HAP-1 (cell line): ENCODE data around the gene TBX10.

ENCODE experiments used
- DNase-seq, 2 experiments: peaks; one replicate each; pipeline ENCODE4 v3.0.0-alpha.2; 2016 to 2020; ENCODE audit warnings: low spot score in 2 of 2
- H3K27me3 ChIP-seq: fragments of 250-450 bp; sonication (Bioruptor Pico); 2 replicates; pipeline ENCODE4 v1.5.1; 2020; ENCODE audit warnings: low read depth, mild to moderate bottlenecking, moderate library complexity
- H3K36me3 ChIP-seq: fragments of 250-450 bp; sonication (Bioruptor Pico); replicated peaks from 2 replicates; pipeline ENCODE4 v1.5.1; 2020; ENCODE audit warnings: mild to moderate bottlenecking
- H3K4me1 ChIP-seq: fragments of 250-450 bp; sonication (Bioruptor Pico); 2 replicates; pipeline ENCODE4 v1.5.1; 2020; ENCODE audit warnings: mild to moderate bottlenecking
- H3K4me3 ChIP-seq: fragments of 250-450 bp; sonication (Bioruptor Pico); 2 replicates; pipeline ENCODE4 v1.5.1; 2020; ENCODE audit warnings: mild to moderate bottlenecking, moderate library complexity
- H3K9me3 ChIP-seq: fragments of 250-450 bp; sonication (Bioruptor Pico); 2 replicates; pipeline ENCODE4 v1.5.1; 2020; ENCODE audit warnings: mild to moderate bottlenecking, moderate library complexity
- in situ Hi-C: fragments of 300-500 bp; cut with MboI; formaldehyde crosslinking; loops from 3 replicates; pipeline ENCODE4 v1.14.3; 2020; ENCODE audit warnings: low sequenced_read_pairs, inconsistent platforms, mixed read lengths

The TBX10 gene

DNA sequence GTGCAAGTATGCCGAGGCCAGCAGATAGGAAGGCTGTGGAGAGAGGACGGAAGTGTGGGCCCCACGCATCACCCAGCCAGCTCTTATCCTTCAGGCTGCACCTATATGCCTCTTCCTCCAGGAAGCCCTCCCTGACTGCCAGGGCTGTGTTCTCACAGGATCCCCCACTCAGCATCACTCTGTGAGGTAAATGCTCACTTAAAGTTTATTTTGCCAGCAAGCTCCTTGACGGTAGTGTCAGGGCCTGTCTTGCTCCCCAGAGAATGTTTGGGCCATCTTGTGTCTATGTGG is 4.4 kb downstream of the TBX10 start:
- H3K4me1 ChIP-seq, result peaks cover 5% of the 10 kb centered on the region
- in situ Hi-C loops, result loop anchor here (10.0 kb wide), 1 partner anchor 160 kb away; no protein-coding TSS in a partner anchor

DNA sequence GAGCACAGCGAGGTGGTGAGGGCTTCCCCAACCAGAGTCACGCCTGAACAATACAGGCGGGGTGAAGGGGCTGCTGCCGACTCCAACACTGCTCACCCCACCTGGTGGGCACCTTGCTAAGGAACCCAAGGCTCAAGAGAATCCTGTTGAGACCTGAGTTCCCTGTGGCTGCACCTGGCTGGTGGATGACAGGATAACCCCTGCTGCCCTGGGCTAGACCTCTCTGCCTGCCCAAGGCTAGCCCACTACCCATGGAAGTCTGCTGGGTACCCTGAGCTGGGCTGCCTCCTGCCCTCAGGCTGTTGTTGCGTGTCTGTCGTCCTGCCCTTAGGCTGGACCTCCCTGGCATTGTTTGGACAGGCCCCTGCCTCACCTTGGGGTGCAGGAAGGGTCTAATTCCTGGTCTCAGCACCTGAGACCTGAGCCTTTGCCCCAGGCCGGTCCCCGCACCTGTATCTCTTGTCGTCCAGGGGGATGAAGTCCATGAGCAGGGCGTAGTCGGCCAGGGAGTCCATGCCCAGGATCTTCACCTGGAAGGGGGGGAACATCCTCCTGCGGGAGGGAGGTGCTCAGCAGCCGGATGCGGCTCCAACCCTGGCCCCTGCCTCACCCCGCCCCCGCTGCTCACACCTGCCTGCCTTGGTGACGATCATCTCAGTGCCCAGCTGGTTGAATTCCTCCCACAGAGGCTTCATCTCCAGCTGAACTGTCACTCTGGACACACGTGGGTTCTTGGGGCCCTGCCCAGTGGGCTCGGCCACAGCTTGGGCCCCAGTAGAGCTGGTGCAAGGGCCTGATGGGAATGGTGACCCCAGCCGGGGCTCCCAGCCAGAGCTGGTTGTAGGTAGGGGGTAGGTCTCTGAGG is 5.0 kb downstream of the TBX10 start:
- in situ Hi-C loops, result loop anchor here (10.0 kb wide), 1 partner anchor 160 kb away; no protein-coding TSS in a partner anchor
- Histone ChIP-seq H3K27me3 (no peaks in the 10 kb centered on the region), H3K4me1 (peaks cover 5% of the 10 kb centered on the region), H3K9me3 (no peaks in the 10 kb centered on the region), H3K36me3 (no peaks in the 10 kb centered on the region), H3K4me3 (no peak overlapping the region)
- no peak for DNase-seq

More for the DNA sequence above, 4.4 kb downstream of the TBX10 start:
- 0 out of 2 replicates have a peak, but pooled peaks cover under 1% of the 10 kb centered on the region for H3K27me3 ChIP-seq
- H3K4me3 ChIP-seq, result no peak overlapping the region
- no peaks in the 10 kb centered on the region for H3K36me3 ChIP-seq
- no peaks in the 10 kb centered on the region for H3K9me3 ChIP-seq
- no peak for DNase-seq

DNA sequence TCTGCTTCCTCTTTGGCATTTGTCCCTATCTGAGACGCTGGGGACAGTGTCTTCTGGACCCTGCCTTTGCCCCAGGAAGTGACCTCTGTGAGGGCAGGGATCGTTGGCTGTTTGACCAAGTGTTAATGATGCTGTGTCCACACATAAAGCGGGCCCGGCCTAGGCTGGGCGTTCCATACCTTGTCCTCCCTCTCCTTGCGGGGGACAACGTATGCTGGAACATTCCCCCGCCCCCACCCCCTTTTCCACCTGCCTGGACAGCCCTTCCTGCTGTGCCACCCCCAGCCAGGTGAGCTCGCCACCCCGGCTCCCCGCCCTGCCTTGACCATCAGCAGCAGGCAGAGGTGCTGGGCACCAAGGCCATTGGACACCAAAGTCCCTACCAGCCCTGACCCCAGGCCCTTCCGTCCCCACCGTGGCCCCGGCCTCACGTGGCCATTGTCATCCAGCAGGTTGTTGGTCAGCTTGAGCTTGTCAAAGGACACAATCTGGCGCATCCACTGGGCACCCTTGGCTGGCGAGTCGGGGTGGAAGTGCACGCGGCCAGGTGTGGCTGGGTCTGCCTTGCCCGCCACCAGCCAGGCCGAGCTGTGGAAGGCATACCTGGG is 5.7 kb downstream of the TBX10 start:
- Histone ChIP-seq H3K9me3 (no peaks in the 10 kb centered on the region), H3K36me3 (no peaks in the 10 kb centered on the region), H3K27me3 (no peaks in the 10 kb centered on the region), H3K4me3 (no peak overlapping the region), H3K4me1 (peaks cover 12% of the 10 kb centered on the region)
- DNase-seq, result no peak
- in situ Hi-C loops, result loop anchor here (10.0 kb wide), 1 partner anchor 161 kb away; no protein-coding TSS in a partner anchor

DNA sequence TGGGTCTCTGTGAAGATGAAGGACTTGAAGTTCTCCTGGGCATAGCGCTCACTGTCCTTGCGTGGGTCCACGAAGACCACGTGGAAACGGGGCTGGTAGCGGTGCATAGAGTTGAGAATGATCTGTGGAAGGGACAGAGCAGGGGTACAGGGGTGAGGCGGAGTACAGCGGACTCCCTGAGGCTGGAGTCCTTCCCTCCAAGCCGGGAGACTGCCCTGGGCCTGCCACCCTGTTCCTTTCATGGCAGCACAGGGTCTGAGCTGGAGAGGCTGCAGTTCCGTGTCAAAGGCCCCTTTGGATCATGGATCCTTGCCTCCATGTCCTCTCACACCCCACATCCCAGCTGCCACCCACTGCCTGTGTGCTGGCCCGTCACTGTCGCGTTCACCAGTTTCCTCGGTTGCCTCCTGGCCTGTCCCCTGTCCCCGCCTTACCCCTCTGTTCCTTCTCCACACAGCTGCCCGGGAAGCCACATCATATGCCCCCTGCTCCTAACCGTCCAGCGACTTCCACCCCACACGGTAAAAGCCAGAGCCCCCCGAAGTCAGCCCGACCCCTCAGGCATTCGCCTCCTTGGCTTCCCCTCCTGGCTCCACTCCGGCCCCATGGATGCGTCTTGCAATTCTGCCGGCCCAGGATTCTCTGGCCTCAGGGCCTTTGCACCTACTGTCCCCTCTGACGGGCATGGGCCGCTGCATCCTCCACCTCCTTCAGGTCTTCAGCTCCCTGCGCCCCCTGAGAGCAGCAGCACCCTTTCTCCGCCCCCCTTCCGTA is 6.4 kb downstream of the TBX10 start:
- Histone ChIP-seq H3K36me3 (no peaks in the 10 kb centered on the region), H3K4me3 (no peak overlapping the region), H3K27me3 (no peaks in the 10 kb centered on the region), H3K4me1 (peaks cover 14% of the 10 kb centered on the region), H3K9me3 (no peaks in the 10 kb centered on the region)
- in situ Hi-C loops, result loop anchor here (10.0 kb wide), 1 partner anchor 162 kb away; no protein-coding TSS in a partner anchor
- no peak for DNase-seq

DNA sequence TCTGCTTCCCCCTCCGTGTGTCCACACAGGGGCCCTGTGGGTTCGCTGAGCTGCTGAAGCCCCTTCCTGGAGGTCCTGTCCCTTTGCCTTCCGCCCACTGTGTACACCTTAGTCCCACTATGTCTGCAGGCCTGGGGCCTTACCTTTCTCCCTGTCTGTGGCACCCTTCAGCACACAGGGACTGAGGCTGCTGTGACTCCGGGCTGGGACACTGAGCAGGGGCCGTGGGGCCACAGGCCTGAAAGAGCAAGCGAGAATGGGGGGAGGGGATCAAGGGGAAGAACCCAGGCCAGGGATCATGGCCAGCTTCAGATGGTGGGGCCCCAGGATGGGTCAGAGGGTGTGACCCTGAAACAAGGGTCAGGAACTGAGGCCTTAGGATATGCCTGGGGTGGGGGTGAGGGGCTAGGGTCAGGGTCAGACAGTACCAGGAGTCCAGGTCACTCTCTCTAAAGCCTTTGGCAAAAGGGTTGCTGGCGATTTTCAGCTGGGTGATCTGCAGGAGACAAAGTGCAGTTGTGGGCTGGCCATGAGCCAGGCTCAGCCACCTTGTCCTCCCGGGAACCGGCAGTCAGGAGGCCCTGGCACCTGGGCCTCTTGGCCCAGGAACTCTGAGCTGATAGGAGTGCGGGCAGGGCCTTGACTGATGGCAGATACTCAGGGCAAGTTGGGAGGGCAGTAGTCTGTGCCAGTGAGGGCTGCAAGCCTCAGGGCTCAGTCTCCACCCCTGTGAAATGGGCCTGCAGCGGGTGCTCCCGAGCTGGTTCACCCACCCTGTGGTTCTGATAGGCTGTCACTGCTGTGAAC is 7.2 kb downstream of the TBX10 start:
- peaks cover 14% of the 10 kb centered on the region for H3K4me1 ChIP-seq
- no peak overlapping the region for H3K4me3 ChIP-seq
- no peak for DNase-seq
- H3K36me3 ChIP-seq, result 0 out of 2 replicates have a peak, but pooled peaks cover 5% of the 10 kb centered on the region
- H3K9me3 ChIP-seq, result no peaks in the 10 kb centered on the region
- no peaks in the 10 kb centered on the region for H3K27me3 ChIP-seq
- in situ Hi-C loops, result loop anchor here (10.0 kb wide), 1 partner anchor 162 kb away; no protein-coding TSS in a partner anchor

DNA sequence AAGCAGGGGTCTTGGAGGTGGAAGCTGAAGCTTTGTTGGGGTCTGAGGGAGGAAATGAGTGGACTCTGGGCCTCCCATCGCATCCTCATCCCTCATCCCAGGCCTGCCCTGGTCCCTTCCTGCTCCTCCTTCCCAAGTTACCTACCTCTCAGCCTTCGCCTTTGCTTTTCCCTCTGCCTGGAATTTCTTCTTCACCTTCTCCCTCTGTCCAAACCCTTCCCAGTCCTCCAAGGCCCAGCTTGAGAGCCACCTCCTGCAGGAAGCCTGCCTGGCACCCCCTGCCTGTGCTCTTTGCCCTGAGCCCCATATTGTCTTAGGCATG is 7.7 kb downstream of the TBX10 start:
- H3K36me3 ChIP-seq, result 0 out of 2 replicates have a peak, but pooled peaks cover 5% of the 10 kb centered on the region
- H3K4me3 ChIP-seq, result no peak overlapping the region
- in situ Hi-C loops, result loop anchor here (10.0 kb wide), 1 partner anchor 163 kb away; no protein-coding TSS in a partner anchor
- no peaks in the 10 kb centered on the region for H3K27me3 ChIP-seq
- no peaks in the 10 kb centered on the region for H3K9me3 ChIP-seq
- DNase-seq, result no peak
- H3K4me1 ChIP-seq, result peaks cover 14% of the 10 kb centered on the region

DNA sequence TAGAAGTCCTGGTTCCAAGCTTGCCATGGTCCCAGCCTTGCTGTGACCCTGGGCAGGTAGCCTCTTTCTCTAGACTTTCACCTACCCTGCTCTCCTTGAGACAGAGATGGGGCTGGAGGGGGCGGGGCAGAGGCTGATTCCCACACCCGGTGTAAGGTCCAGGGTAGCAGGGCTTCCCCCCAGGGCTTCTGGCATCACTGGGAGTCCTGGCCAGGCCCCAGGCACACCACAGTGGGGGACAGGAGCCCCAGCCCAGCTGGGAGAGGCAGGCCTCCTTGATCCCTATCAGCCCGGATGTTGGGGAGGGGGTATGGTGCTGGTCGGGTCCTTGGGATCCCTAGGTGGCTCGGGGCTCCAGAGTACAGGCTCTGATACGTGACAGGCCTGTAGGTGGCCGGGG is 8.2 kb downstream of the TBX10 start:
- no peak for DNase-seq
- peaks cover 14% of the 10 kb centered on the region for H3K4me1 ChIP-seq
- H3K4me3 ChIP-seq, result no peak overlapping the region
- H3K9me3 ChIP-seq, result no peaks in the 10 kb centered on the region
- H3K27me3 ChIP-seq, result no peaks in the 10 kb centered on the region
- 0 out of 2 replicates have a peak, but pooled peaks cover 5% of the 10 kb centered on the region for H3K36me3 ChIP-seq
- in situ Hi-C loops, result loop anchor here (10.0 kb wide), 1 partner anchor 163 kb away; no protein-coding TSS in a partner anchor

DNA sequence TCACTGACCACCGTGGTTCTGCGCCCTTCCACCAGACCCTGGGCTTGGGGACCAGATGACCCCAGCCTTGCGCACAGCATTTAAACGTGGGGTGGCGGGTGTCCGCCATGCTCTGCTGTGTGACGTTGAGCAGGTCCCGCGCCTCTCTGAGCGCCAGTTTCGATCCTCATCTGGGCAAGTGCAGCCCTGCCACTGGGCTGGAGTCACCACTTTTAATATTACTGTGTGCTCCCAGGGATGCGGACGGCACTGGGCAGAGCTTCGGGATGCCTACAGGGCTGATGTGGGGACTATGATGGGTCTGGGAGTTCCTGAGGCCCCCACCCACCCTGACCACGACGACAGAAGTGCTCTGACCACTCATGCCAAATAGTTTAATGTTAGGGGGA is 8.6 kb downstream of the TBX10 start:
- Histone ChIP-seq H3K36me3 (0 out of 2 replicates have a peak, but pooled peaks cover 5% of the 10 kb centered on the region), H3K4me3 (peak overlapping the region; percentile 72), H3K4me1 (peaks cover 14% of the 10 kb centered on the region), H3K9me3 (no peaks in the 10 kb centered on the region), H3K27me3 (no peaks in the 10 kb centered on the region)
- DNase-seq, result no peak
- in situ Hi-C loops, result loop anchor here (10.0 kb wide), 1 partner anchor 164 kb away; no protein-coding TSS in a partner anchor

DNA sequence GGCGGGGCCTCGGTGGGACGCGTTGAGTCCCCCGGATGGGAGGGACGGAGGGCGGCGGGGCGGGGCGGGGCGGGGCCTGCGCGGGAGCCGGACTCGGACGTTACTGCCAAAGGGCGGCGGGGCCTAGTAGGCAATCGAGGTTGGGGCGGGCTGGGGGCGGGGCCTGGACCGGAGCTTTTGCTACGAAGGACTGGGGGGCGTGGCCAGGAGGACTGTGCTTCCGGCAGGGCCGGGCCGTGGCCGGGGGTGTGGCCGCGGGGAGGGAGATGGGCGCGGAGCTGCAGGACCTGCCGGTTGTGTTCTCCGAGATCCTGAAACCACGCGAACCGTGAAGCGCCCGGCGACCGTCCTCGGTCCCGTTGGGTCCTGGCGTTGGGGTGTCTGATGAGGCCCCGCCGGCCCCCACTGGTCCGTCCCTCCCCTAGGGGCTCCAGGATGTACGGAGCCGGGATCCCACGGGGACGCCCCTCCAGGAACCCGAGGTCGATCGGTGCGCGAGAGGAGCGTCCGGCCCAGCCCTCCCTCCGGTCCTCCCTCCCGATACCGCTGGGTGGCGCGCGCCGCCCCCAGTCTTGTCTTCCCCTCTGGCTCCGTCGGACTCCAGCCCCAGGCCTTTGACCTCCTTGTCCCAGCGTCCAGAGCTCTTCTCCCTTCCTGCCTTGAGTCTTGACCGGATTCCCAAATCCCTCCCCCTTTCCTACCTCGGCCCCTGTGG is 9.2 kb downstream of the TBX10 start:
- Histone ChIP-seq H3K4me3 (peak overlapping the region; percentile 72), H3K36me3 (0 out of 2 replicates have a peak, but pooled peaks cover 5% of the 10 kb centered on the region), H3K27me3 (no peaks in the 10 kb centered on the region), H3K9me3 (no peaks in the 10 kb centered on the region), H3K4me1 (peaks cover 14% of the 10 kb centered on the region)
- peak; percentile 98 to 100 for DNase-seq
- in situ Hi-C loops, result loop anchor here (10.0 kb wide), 1 partner anchor 164 kb away; no protein-coding TSS in a partner anchor

DNA sequence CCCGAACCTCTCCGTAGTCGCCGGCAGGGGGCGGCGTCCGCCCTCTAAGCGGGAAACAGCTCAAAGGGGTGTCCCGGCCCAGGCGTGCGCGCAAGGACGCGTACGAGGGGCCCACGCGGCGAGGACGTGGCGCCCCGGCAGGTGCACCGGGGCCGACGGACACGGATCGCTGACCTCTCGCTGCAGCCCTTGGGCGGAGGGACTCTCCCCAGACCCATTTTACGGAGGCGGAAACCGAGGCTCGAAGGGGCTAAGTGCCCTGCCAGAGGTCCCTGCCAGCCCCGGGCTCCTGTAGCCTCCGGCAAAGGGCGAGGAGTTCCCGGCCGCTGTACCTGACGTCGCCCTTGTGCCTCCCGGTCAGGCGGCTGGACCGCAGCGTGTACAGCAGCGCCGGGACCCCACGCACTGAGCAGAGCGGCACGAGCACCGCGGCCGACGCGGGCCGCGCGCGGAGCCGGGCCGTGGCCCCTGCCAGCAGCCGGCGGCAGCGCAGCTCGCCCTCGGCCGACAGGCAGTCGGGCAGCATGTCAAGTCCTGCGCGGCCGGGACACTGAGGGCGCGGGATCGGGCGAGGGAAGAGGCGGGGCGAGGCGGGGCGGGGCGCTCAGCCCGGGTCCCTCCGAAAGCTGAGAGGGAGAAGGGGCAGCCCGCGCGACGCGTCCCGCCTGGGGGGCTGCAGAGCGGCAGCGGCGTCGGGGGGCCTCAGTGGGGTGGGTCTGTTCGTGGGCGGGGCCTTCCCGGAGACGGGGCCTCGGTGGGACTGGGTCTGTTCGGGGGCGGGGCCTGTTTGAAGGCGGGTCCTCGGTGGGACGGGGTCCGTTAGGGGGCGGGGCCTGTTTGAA is 10.0 kb downstream of the TBX10 start, which contains the start of gene NUDT8:
Gene NUDT8 (minus strand): TSS at position 552 of the 842 bp plus-strand sequence. CDS start 26 bp downstream, at position 526.
- Histone ChIP-seq H3K27me3 (no peaks in the 10 kb centered on the region), H3K4me1 (peaks cover 14% of the 10 kb centered on the region), H3K4me3 (peak within 1 kb of the TSS; percentile 72), H3K9me3 (no peaks in the 10 kb centered on the region), H3K36me3 (0 out of 2 replicates have a peak, but pooled peaks cover 5% of the 10 kb centered on the region)
- peak; percentile 67 to 99 for DNase-seq
- in situ Hi-C loops, result loop anchor here (10.0 kb wide), 1 partner anchor 165 kb away; no protein-coding TSS in a partner anchor

DNA sequence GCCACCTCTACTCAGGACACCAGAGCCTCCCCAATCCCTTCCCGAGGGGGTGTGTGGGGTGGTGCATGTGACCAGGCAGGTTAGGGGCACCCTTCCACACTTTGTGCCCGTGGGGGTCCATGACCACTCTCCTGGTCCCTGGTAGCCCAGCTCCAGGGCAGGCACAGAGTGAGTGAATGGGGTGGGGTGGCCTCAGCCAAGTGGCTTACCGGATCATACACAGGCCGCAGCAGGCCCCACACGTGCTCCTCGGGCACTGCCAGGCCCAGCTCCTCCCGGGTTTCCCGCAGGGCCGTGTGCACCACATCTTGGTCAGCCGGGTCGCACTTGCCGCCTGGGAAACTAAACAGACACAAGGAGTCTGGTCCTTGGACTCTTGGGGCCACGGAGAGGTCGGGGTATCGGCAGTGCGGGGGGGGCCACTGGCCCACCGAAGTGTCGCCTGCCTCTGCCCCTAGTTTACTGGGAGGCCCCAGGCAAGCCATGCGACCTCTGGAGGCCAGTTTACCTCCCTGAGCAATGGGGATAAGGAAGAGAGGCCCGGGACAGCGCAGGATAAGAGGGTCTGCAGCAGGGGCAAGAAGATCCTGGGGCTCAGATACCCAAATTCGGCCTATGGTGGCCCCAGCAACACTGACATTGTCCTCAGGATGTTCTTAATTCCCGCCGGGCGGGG is 10.7 kb downstream of the TBX10 start:
- no peak for DNase-seq
- Histone ChIP-seq H3K36me3 (0 out of 2 replicates have a peak, but pooled peaks cover 5% of the 10 kb centered on the region), H3K4me3 (peak overlapping the region; percentile 37), H3K27me3 (no peaks in the 10 kb centered on the region), H3K9me3 (no peaks in the 10 kb centered on the region), H3K4me1 (peaks cover 14% of the 10 kb centered on the region)
- in situ Hi-C loops, result no loop called here
